HepG2 (cell line): Measurements from ENCODE around the gene AZU1. TPM values are rescaled to one million over a fixed set of nuclear protein-coding genes. Genes with fewer than 3 reads are reported as not detected.
A peak's percentile ranks its signal among the peaks of the same experiment; 100 is the strongest.

Source experiments
- ATAC-seq: fragments of 200-7000 bp; cut with Tn5 transposase; 3 replicates; pipeline ENCODE4 v1.9.1; 2020; ENCODE audit warnings: mild to moderate bottlenecking, moderate library complexity
- BruUV-seq: library from RNA; stranded (reverse); fragments of 400-500 nt; replicated peaks from 2 replicates; lab custom pipeline; 2021; lab: Mats Ljungman, UMichigan
- CTCF ChIA-PET: fragments of 300-600 bp; formaldehyde crosslinking; extraction: SDS; loops from one replicate; lab custom pipeline; 2021; ENCODE audit warnings: low total read pairs, inconsistent platforms, low intra/inter-chr PET ratio; lab: Yijun Ruan, JAX
- POLR2A ChIA-PET: fragments of 350-600 bp; sonication (Branson Sonifier 250); formaldehyde crosslinking; loops from one replicate; lab custom pipeline; 2020; ENCODE audit warnings: antibody characterized with exemption, inconsistent platforms; lab: Yijun Ruan, JAX
- DNase-seq: peaks from one replicate; pipeline ENCODE4 v3.0.0-alpha.2; 2015; ENCODE audit warnings: low spot score
- FAIRE-seq: peaks from 3 replicates; lab custom pipeline; 2011; peaks lifted over from hg19 to GRCh38; lab: Jason Lieb, UNC
- H2AFZ ChIP-seq: one replicate; pipeline ENCODE4 v1.6.1; 2011; ENCODE audit warnings: low read length, inconsistent platforms
- H3K27ac ChIP-seq: fragments of 300-600 bp; 3 replicates; pipeline ENCODE4 v1.8.0; 2011; ENCODE audit warnings: mixed run types, mild to moderate bottlenecking, mixed read lengths, low read length, inconsistent platforms; ENCODE audit not compliant: insufficient read depth; ENCODE audit errors: extremely low read length
- H3K27me3 ChIP-seq, 2 experiments: fragments of 200-600 bp in 1 of 2; 2 replicates in 1 of 2; 3 replicates in 1 of 2; pipeline versions ENCODE4 v1.6.0 to v1.8.0; 2011; ENCODE audit warnings: low read length in 2 of 2, mild to moderate bottlenecking in 2 of 2, moderate library complexity in 2 of 2, inconsistent platforms in 1 of 2; ENCODE audit not compliant: insufficient read depth in 2 of 2, control insufficient read depth in 1 of 2
- H3K36me3 ChIP-seq, 2 experiments: fragments of 200-600 bp in 1 of 2; replicated peaks in 1 of 2; 2 replicates in 1 of 2; 3 replicates in 1 of 2; pipeline versions ENCODE4 v1.5.1 to v1.8.0; 2011; ENCODE audit warnings: low read length in 2 of 2, inconsistent platforms in 1 of 2; ENCODE audit not compliant: insufficient read depth in 2 of 2, control insufficient read depth in 1 of 2
- H3K4me1 ChIP-seq: 2 replicates; pipeline ENCODE4 v1.5.1; 2012; ENCODE audit warnings: low read length, inconsistent platforms; ENCODE audit not compliant: insufficient read depth
- H3K4me2 ChIP-seq: 2 replicates; pipeline ENCODE4 v1.6.0; 2011; ENCODE audit warnings: low read depth, low read length, inconsistent platforms
- H3K4me3 ChIP-seq, 3 experiments: fragments of 200-600 bp in 1 of 3; sonication (generic), shearing (Covaris generic) in 1 of 3; replicated peaks in 1 of 3; 2 replicates each; pipeline ENCODE4 v1.5.1; 2011 to 2016; ENCODE audit warnings: low read length in 3 of 3, inconsistent platforms in 2 of 3, low read depth in 2 of 3, mild to moderate bottlenecking in 2 of 3, control low read depth in 1 of 3, mixed read lengths in 1 of 3; ENCODE audit not compliant: insufficient read depth in 1 of 3
- H3K79me2 ChIP-seq: one replicate; pipeline ENCODE4 v1.6.1; 2011; ENCODE audit warnings: low read length, inconsistent platforms; ENCODE audit not compliant: insufficient read depth
- H3K9ac ChIP-seq: 2 replicates; pipeline ENCODE4 v1.6.0; 2011; ENCODE audit warnings: mild to moderate bottlenecking, low read depth, low read length, inconsistent platforms; ENCODE audit not compliant: insufficient read depth
- H3K9me3 ChIP-seq: 2 replicates; pipeline ENCODE4 v1.5.1; 2012; ENCODE audit warnings: mild to moderate bottlenecking, low read length
- H4K20me1 ChIP-seq: 2 replicates; pipeline ENCODE4 v1.6.0; 2011; ENCODE audit warnings: inconsistent platforms, mild to moderate bottlenecking, low read length, moderate library complexity; ENCODE audit not compliant: insufficient read depth
- HMG20A ChIP-seq: IDR thresholded peaks from 2 replicates; pipeline ENCODE4 v1.6.1; 2016; ENCODE audit warnings: borderline replicate concordance
- MYNN ChIP-seq: sonication (generic); formaldehyde crosslinking; IDR thresholded peaks from 2 replicates; pipeline ENCODE4 v1.4.0; 2020; ENCODE audit warnings: mild to moderate bottlenecking, low read depth, missing genetic modification reagents
- NR1H2 ChIP-seq: sonication (generic); formaldehyde crosslinking; IDR thresholded peaks from 2 replicates; pipeline ENCODE4 v1.8.1; 2022; ENCODE audit warnings: low read depth, missing genetic modification reagents, borderline replicate concordance
- POGZ ChIP-seq: sonication (generic); formaldehyde crosslinking; IDR thresholded peaks from 2 replicates; pipeline ENCODE4 v1.4.0; 2020; ENCODE audit warnings: mild to moderate bottlenecking, missing genetic modification reagents
- WIZ ChIP-seq: sonication (generic); formaldehyde crosslinking; IDR thresholded peaks from 2 replicates; pipeline ENCODE4 v1.5.1; 2020; ENCODE audit warnings: mild to moderate bottlenecking, missing genetic modification reagents
- ZNF660 ChIP-seq: sonication (generic); formaldehyde crosslinking; IDR thresholded peaks from 2 replicates; pipeline ENCODE4 v1.5.1; 2020; ENCODE audit warnings: mild to moderate bottlenecking, low read depth, missing genetic modification reagents, borderline replicate concordance
- ZNF841 ChIP-seq: sonication (generic); formaldehyde crosslinking; IDR thresholded peaks from 2 replicates; pipeline ENCODE4 v1.8.1; 2023; ENCODE audit warnings: missing genetic modification reagents, borderline replicate concordance
- ZSCAN31 ChIP-seq: sonication (generic); formaldehyde crosslinking; IDR thresholded peaks from 2 replicates; pipeline ENCODE4 v1.5.0; 2020; ENCODE audit warnings: low read depth, mild to moderate bottlenecking, missing genetic modification reagents
- WGBS: methylation state at CpG from one replicate; pipeline ENCODE4 v1.1.6; 2017; ENCODE audit warnings: low lambda C conversion rate; 5-methylcytosine and 5-hydroxymethylcytosine counted together
- in situ Hi-C: cut with HindIII; loops from 2 replicates; pipeline ENCODE4 v1.10.0; 2017; ENCODE audit warnings: low pct_unique_long_range_greater_than_20kb; ENCODE audit not compliant: extremely low pct_ligation_motif_present
- intact Hi-C: fragments of 100-400 bp; cut with micrococcal nuclease; formaldehyde crosslinking; loops from one replicate; pipeline ENCODE4 v1.10.0; 2022; ENCODE audit not compliant: unreplicated experiment
- polyA plus RNA-seq, 8 experiments: library from polyadenylated mRNA; depleted of rRNA in 3 of 8; stranded (reverse) in 7 of 8; unstranded in 1 of 8; fragments of >200 nt; fragmentation: Illumina TruSeq in 4 of 8; extraction: Trizol in 4 of 8; gene quantifications; 2 replicates each; pipeline versions ENCODE4 v1.2.1 to v1.2.3, GENCODE V29; 2011 to 2016; ENCODE audit warnings: low read depth in 4 of 8, missing spikeins in 1 of 8, mixed read lengths in 1 of 8; ENCODE audit not compliant: insufficient read depth in 1 of 8
- total RNA-seq, 5 experiments: library from RNA; depleted of rRNA; stranded (reverse); fragments of >200 nt; fragmentation: Illumina TruSeq; extraction: Trizol; gene quantifications; 2 replicates each; pipeline ENCODE4 v1.2.3, GENCODE V29; 2016; ENCODE audit warnings: low read depth in 1 of 5
- TF ChIP-seq, protein P1 (sequence below): sonication (generic); formaldehyde crosslinking; IDR thresholded peaks from 2 replicates; pipeline ENCODE4 v1.4.0; 2020; ENCODE audit warnings: missing genetic modification reagents

AZU1 gene
- total and polyA plus RNA-seq, 2 of the 13 experiments (the other 11 are each of a cell fraction or from before 2014, with no cell fraction given) = not detected

DNA sequence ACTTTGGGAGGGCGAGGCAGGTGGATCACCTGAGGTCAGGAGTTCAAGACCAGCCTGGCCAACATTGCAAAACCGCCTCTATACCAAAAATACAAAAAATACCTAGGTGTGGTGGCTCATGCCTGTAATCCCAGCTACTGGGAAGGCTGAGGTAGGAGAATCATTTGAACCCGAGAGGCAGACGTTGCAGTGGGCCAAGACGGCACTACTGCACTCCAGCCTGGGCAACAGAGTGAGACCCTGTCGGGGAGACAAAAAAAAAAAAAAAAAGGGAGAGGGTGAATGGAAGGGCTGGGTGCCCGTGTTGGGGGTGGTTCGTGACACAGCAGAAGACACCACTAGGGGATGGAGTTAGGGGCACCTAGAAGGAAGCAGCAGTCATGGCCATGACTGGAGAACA lies 42.7 kb downstream of the AZU1 start:
- H2AFZ ChIP-seq = no peak overlapping the region
- POLR2A ChIA-PET = no interaction called here
- intact Hi-C loops = no loop called here
- no peaks in the 10 kb centered on the region for H3K79me2 ChIP-seq
- 95% methylated on average over 8 of the region's 8 CpGs for WGBS
- peaks cover 3 to 12% of the 10 kb centered on the region in 2 experiments; a peak in 2 of 5 replicates for H3K36me3 ChIP-seq
- in situ Hi-C loops = no loop called here
- H3K4me2 ChIP-seq = no peak overlapping the region
- TF ChIP-seq POGZ (CRISPR knock-in tag) = no peak
- no peak for TF ChIP-seq NR1H2 (CRISPR knock-in tag)
- TF ChIP-seq, protein P1, sequence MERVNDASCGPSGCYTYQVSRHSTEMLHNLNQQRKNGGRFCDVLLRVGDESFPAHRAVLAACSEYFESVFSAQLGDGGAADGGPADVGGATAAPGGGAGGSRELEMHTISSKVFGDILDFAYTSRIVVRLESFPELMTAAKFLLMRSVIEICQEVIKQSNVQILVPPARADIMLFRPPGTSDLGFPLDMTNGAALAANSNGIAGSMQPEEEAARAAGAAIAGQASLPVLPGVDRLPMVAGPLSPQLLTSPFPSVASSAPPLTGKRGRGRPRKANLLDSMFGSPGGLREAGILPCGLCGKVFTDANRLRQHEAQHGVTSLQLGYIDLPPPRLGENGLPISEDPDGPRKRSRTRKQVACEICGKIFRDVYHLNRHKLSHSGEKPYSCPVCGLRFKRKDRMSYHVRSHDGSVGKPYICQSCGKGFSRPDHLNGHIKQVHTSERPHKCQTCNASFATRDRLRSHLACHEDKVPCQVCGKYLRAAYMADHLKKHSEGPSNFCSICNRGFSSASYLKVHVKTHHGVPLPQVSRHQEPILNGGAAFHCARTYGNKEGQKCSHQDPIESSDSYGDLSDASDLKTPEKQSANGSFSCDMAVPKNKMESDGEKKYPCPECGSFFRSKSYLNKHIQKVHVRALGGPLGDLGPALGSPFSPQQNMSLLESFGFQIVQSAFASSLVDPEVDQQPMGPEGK (CRISPR knock-in tag) = no peak
- no peak for TF ChIP-seq ZNF660 (CRISPR knock-in tag)
- TF ChIP-seq ZSCAN31 (CRISPR knock-in tag) = no peak
- TF ChIP-seq WIZ = no peak
- TF ChIP-seq HMG20A (CRISPR knock-in tag) = no peak
- ATAC-seq (no peak), FAIRE-seq (no peak), DNase-seq (no peak)
- CTCF ChIA-PET = no interaction called here
- H3K4me3 ChIP-seq = no peak overlapping the region
- H4K20me1 ChIP-seq = no peaks in the 10 kb centered on the region
- H3K9me3 ChIP-seq = no peaks in the 10 kb centered on the region
- BruUV-seq = no TSS peak
- H3K9ac ChIP-seq = no peak overlapping the region
- no peak overlapping the region for H3K27ac ChIP-seq
- no peaks in the 10 kb centered on the region for H3K27me3 ChIP-seq
- no peaks in the 10 kb centered on the region for H3K4me1 ChIP-seq

DNA sequence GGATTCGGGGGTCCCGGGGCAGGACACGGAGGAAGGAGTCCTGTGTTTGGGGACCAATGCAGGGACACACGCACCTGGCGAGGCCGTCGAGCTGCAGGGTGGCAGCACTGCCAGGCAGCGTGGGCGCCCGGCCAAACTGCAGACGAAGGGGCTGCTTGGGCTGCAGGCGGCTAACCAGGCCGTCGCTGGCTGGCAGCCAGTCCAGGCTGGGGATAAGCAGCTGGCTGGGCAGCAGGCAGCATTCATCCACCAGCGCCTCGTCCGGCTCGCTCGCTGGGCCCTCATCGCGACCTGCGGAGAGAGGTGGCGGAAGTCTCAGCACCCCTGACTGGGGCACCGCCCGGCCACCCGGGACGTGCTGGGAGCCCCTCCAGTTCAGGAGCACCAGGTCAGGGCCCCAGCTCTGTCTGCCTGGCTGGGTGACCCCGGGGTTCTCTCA lies 43.3 kb downstream of the AZU1 start:
- no peaks in the 10 kb centered on the region for H4K20me1 ChIP-seq
- BruUV-seq = no TSS peak
- ATAC-seq (no peak), DNase-seq (no peak)
- POLR2A ChIA-PET = no interaction called here
- no peaks in the 10 kb centered on the region for H3K79me2 ChIP-seq
- no peak overlapping the region for H3K4me3 ChIP-seq
- 97% methylated on average over 17 of the region's 28 CpGs for WGBS
- in situ Hi-C loops = no loop called here
- no peak overlapping the region for H2AFZ ChIP-seq
- no peaks in the 10 kb centered on the region for H3K4me1 ChIP-seq
- TF ChIP-seq ZNF841 = no peak
- 0 out of 2 replicates have a peak, but pooled peaks have one; percentile 15 for TF ChIP-seq MYNN (CRISPR knock-in tag)
- TF ChIP-seq, all 625 proteins: peak for 1
- no peak overlapping the region for H3K9ac ChIP-seq
- no peaks in the 10 kb centered on the region for H3K9me3 ChIP-seq
- H3K4me2 ChIP-seq = no peak overlapping the region
- peak overlapping the region; percentile 40 for H3K27ac ChIP-seq
- CTCF ChIA-PET = no interaction called here
- FAIRE-seq = no peak
- intact Hi-C loops = no loop called here
- H3K36me3 ChIP-seq = peaks cover 3 to 12% of the 10 kb centered on the region in 2 experiments; a peak in 3 of 5 replicates
- no peaks in the 10 kb centered on the region for H3K27me3 ChIP-seq
